GM21825 (cell line): ENCODE data around the gene EPHB2.

Experiments used
- ATAC-seq: cut with Tn5 transposase; IDR thresholded peaks from one replicate; pipeline ENCODE4 v1.9.1; 2021; ENCODE audit warnings: mild to moderate bottlenecking, moderate library complexity; ENCODE audit not compliant: unreplicated experiment

Gene EPHB2

GRCh38 chr1:22749919-22750684 lies 39.5 kb downstream of the EPHB2 start:
- ATAC-seq: no peak

- no peak for ATAC-seq
These were observed 40.0 kb downstream of the EPHB2 start for GRCh38 chr1:22750685-22751051.

GRCh38 chr1:22751124-22751531 lies 40.5 kb downstream of the EPHB2 start:
- ATAC-seq: no peak

GRCh38 chr1:22752339-22752738 lies 41.7 kb downstream of the EPHB2 start:
- ATAC-seq: no peak

GRCh38 chr1:22753481-22753971 lies 42.9 kb downstream of the EPHB2 start:
- no peak for ATAC-seq

- no peak for ATAC-seq
These were observed 43.6 kb downstream of the EPHB2 start for GRCh38 chr1:22754106-22754768.

GRCh38 chr1:22754824-22755223 lies 44.2 kb downstream of the EPHB2 start:
- ATAC-seq: no peak

- no peak for ATAC-seq
These were observed 45.0 kb downstream of the EPHB2 start for GRCh38 chr1:22755641-22756040.

- no peak for ATAC-seq
These were observed 45.6 kb downstream of the EPHB2 start for GRCh38 chr1:22756125-22756735.

GRCh38 chr1:22760455-22760854 lies 49.8 kb downstream of the EPHB2 start:
- no peak for ATAC-seq

- ATAC-seq: no peak
These were observed 50.5 kb downstream of the EPHB2 start for GRCh38 chr1:22761101-22761500.

- no peak for ATAC-seq
These were observed 51.2 kb downstream of the EPHB2 start for GRCh38 chr1:22761821-22762220.

- ATAC-seq: no peak
These were observed 53.0 kb downstream of the EPHB2 start for GRCh38 chr1:22763487-22764200.

- no peak for ATAC-seq
These were observed 57.2 kb downstream of the EPHB2 start for GRCh38 chr1:22767852-22768251.

GRCh38 chr1:22769932-22770331 lies 59.3 kb downstream of the EPHB2 start:
- ATAC-seq: no peak

GRCh38 chr1:22772014-22772413 lies 61.4 kb downstream of the EPHB2 start:
- ATAC-seq: no peak

- no peak for ATAC-seq
These were observed 63.6 kb downstream of the EPHB2 start for GRCh38 chr1:22773981-22774832.

GRCh38 chr1:22774833-22775182 lies 64.2 kb downstream of the EPHB2 start:
- no peak for ATAC-seq

GRCh38 chr1:22775478-22775877 lies 64.8 kb downstream of the EPHB2 start:
- no peak for ATAC-seq

- ATAC-seq: no peak
These were observed 65.5 kb downstream of the EPHB2 start for GRCh38 chr1:22776035-22776613.
